NB4 (cell line): ENCODE data around the gene SORT1.

Experiments
- DNase-seq: peaks from one replicate; pipeline ENCODE4 v3.0.0; 2010; ENCODE audit warnings: low read depth
- H3K4me3 ChIP-seq: one replicate; pipeline ENCODE4 v1.5.1; 2011; ENCODE audit warnings: mild to moderate bottlenecking, low read depth, low read length, moderate library complexity
- MYC ChIP-seq: IDR thresholded peaks from 2 replicates; pipeline ENCODE4 v1.6.1; 2011; ENCODE audit warnings: low read depth, low read length
- POLR2A ChIP-seq: IDR thresholded peaks from 2 replicates; pipeline ENCODE4 v1.6.1; 2011; ENCODE audit warnings: mild to moderate bottlenecking; ENCODE audit not compliant: insufficient read length; ENCODE audit errors: extremely low read depth
- TF ChIP-seq, protein P1 (sequence below): IDR thresholded peaks from 2 replicates; pipeline ENCODE4 v1.6.1; 2011; ENCODE audit warnings: low read depth, low read length
- TF ChIP-seq, protein P2 (sequence below): IDR thresholded peaks from one replicate; pipeline ENCODE4 v1.5.1; 2012; ENCODE audit warnings: low read depth, low read length

Gene SORT1

GRCh38 chr1:109361069-109361468, 36.6 kb downstream of the SORT1 start:
- TF ChIP-seq, protein P1, sequence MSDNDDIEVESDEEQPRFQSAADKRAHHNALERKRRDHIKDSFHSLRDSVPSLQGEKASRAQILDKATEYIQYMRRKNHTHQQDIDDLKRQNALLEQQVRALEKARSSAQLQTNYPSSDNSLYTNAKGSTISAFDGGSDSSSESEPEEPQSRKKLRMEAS, result no peak
- TF ChIP-seq, protein P2, sequence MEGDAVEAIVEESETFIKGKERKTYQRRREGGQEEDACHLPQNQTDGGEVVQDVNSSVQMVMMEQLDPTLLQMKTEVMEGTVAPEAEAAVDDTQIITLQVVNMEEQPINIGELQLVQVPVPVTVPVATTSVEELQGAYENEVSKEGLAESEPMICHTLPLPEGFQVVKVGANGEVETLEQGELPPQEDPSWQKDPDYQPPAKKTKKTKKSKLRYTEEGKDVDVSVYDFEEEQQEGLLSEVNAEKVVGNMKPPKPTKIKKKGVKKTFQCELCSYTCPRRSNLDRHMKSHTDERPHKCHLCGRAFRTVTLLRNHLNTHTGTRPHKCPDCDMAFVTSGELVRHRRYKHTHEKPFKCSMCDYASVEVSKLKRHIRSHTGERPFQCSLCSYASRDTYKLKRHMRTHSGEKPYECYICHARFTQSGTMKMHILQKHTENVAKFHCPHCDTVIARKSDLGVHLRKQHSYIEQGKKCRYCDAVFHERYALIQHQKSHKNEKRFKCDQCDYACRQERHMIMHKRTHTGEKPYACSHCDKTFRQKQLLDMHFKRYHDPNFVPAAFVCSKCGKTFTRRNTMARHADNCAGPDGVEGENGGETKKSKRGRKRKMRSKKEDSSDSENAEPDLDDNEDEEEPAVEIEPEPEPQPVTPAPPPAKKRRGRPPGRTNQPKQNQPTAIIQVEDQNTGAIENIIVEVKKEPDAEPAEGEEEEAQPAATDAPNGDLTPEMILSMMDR, result no peak
- TF ChIP-seq MYC (no peak), POLR2A (no peak)
- DNase-seq, result peak; percentile 3
- H3K4me3 ChIP-seq, result no peak overlapping the region

DNA sequence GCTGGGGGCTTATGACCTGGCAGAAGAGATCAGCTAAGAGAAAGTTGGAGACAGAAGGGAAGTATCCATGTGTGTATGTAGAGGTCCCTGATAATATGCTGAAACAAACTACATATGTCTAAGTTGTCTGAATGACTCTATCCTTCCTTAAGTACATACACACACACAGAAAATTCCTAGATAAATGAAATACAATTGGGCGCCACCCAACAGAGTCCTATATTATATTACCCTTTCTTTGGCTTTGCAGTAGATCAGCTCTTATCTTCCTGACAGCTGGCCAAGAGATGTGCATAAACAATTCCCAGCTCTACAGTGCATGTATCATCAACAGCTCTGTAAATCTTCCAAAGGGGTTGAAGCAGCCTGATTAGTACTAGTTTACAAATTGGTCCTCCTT, 40.1 kb downstream of the SORT1 start:
- TF ChIP-seq, protein P1, result no peak
- TF ChIP-seq, protein P2, result no peak
- TF ChIP-seq MYC (no peak), POLR2A (no peak)
- no peak overlapping the region for H3K4me3 ChIP-seq
- no peak for DNase-seq

DNA sequence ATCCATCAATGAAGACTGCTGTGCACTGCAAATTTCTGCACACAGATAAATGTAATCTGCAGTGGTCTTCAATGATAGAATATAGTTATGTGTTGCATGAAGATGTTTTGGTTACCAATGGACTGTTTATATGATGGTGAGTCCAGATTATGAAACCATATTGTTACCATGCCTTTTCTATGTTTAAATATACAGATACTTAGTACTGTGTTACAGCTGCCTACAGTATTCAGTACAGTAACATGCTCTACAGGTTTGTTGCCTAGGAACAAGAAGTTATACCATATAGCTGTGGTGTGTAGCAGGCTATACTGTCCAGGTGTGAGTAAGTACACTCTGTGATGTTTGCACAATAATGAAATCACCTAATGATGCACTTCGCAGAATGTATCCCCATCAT, 40.8 kb downstream of the SORT1 start:
- TF ChIP-seq MYC, result no peak
- TF ChIP-seq, protein P1, result no peak
- TF ChIP-seq, protein P2, result no peak
- TF ChIP-seq POLR2A, result no peak
- H3K4me3 ChIP-seq, result no peak overlapping the region
- DNase-seq, result no peak

DNA sequence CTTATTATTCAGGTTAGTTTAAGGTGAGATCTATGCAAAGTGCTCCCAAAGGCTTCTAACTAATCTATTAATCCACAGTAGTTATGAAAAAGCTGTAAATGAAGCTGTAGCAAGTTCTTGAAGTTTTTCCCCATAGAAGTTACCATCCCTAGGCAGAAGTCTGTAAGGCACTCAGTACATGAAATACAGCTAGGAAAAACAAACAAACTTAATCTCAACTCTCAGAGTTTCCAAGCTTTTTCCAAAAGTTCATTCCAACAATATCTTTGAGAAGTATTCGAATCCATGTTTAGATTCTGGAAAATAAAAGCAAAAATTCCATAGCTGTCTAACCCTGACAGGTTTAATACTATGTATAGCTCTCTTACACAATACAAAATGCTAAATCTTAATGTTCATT, 41.2 kb downstream of the SORT1 start:
- TF ChIP-seq MYC (no peak), POLR2A (no peak)
- TF ChIP-seq, protein P1, result no peak
- TF ChIP-seq, protein P2, result no peak
- DNase-seq, result no peak

GRCh38 chr1:109354929-109355328, 42.8 kb downstream of the SORT1 start:
- no peak overlapping the region for H3K4me3 ChIP-seq
- TF ChIP-seq MYC, result no peak
- TF ChIP-seq, protein P2, result no peak
- TF ChIP-seq, protein P1, result no peak
- TF ChIP-seq POLR2A, result no peak
- DNase-seq, result no peak

More for the DNA sequence above, 41.2 kb downstream of the SORT1 start:
- H3K4me3 ChIP-seq, result no peak overlapping the region

- DNase-seq, result no peak
- TF ChIP-seq MYC, result no peak
- no peak for TF ChIP-seq POLR2A
- TF ChIP-seq, protein P1, result no peak
- TF ChIP-seq, protein P2, result no peak
- no peak overlapping the region for H3K4me3 ChIP-seq
Observed at GRCh38 chr1:109351457-109351856, 46.3 kb downstream of the SORT1 start.
